ENCODE measurements around the gene EMC8.
"Not testable (repeated sequence)": the region's sequence is repeated elsewhere in the genome, so short reads cannot be mapped to it uniquely, and the experiment has no call there.

EMC8 gene

GRCh38 chr16:85812811-85813700, 13.7 kb upstream of the EMC8 start:
- no peak for DNase-seq (ENCODE audit: low read depth in 2 of 2)

GRCh38 chr16:85812031-85812807, 12.9 kb upstream of the EMC8 start:
- no peak for DNase-seq (ENCODE audit: low read depth in 2 of 2)

GRCh38 chr16:85810742-85811115, 11.4 kb upstream of the EMC8 start:
- DNase-seq (ENCODE audit: low read depth in 2 of 2) = no peak

- DNase-seq (ENCODE audit: low read depth in 2 of 2) = no peak
Observed at GRCh38 chr16:85810097-85810741, 10.9 kb upstream of the EMC8 start.

GRCh38 chr16:85809645-85810044, 10.3 kb upstream of the EMC8 start:
- DNase-seq (ENCODE audit: low read depth in 2 of 2) = no peak

- no peak for DNase-seq (ENCODE audit: low read depth in 2 of 2)
Observed at GRCh38 chr16:85808926-85809325, 9.6 kb upstream of the EMC8 start.

- DNase-seq (ENCODE audit: low read depth in 2 of 2) = not testable (repeated sequence)
Observed at GRCh38 chr16:85808104-85808503, 8.8 kb upstream of the EMC8 start.

- DNase-seq (ENCODE audit: low read depth in 2 of 2) = not testable (repeated sequence)
Observed at GRCh38 chr16:85807340-85807739, 8.0 kb upstream of the EMC8 start.

GRCh38 chr16:85806539-85806938, 7.2 kb upstream of the EMC8 start:
- no peak for DNase-seq (ENCODE audit: low read depth in 2 of 2)

- no peak for DNase-seq (ENCODE audit: low read depth in 2 of 2)
Observed at GRCh38 chr16:85805442-85806045, 6.2 kb upstream of the EMC8 start.

- no peak for DNase-seq (ENCODE audit: low read depth in 2 of 2)
Observed at GRCh38 chr16:85803570-85803969, 4.2 kb upstream of the EMC8 start.

- no peak for DNase-seq (ENCODE audit: low read depth in 2 of 2)
Observed at GRCh38 chr16:85800321-85800669, 951 bp upstream of the EMC8 start.

GRCh38 chr16:85798901-85799496, 345 bp downstream of the EMC8 start:
- DNase-seq (ENCODE audit: low read depth in 2 of 2) = no peak

GRCh38 chr16:85798283-85798776, 1.0 kb downstream of the EMC8 start:
- DNase-seq (ENCODE audit: low read depth in 2 of 2) = no peak

GRCh38 chr16:85796599-85796998, 2.7 kb downstream of the EMC8 start:
- no peak for DNase-seq (ENCODE audit: low read depth in 2 of 2)

- DNase-seq (ENCODE audit: low read depth in 2 of 2) = no peak
Observed at GRCh38 chr16:85796152-85796551, 3.2 kb downstream of the EMC8 start.

- no peak for DNase-seq (ENCODE audit: low read depth in 2 of 2)
Observed at GRCh38 chr16:85794696-85795095, 4.6 kb downstream of the EMC8 start.

- no peak for DNase-seq (ENCODE audit: low read depth in 2 of 2)
Observed at GRCh38 chr16:85793662-85794298, 5.6 kb downstream of the EMC8 start.

GRCh38 chr16:85789773-85790172, 9.6 kb downstream of the EMC8 start:
- no peak for DNase-seq (ENCODE audit: low read depth in 2 of 2)

GRCh38 chr16:85788819-85789218, 10.5 kb downstream of the EMC8 start:
- no peak for DNase-seq (ENCODE audit: low read depth in 2 of 2)

GRCh38 chr16:85785927-85786326, 13.4 kb downstream of the EMC8 start:
- no peak for DNase-seq (ENCODE audit: low read depth in 2 of 2)

Measured in stimulated activated CD8-positive, alpha-beta memory T cell treated with anti-CD3 and anti-CD28 coated beads, Interleukin-7, amount 100 ng/mL, for 1 hour (primary cell).